Stimulated activated naive B cell treated with anti-CD40 and anti-IgM and Interleukin-4, amounts not matched to agents 10 μg/mL and 1 μg/mL and 100 μg/mL, for 72 hours (primary cell): ENCODE results near the gene TEX22.

Experiments used
- ATAC-seq, 2 donors: fragments of 150-1000 bp; cut with Tn5 transposase; replicated peaks; 2 replicates each; pipeline ENCODE4 v1.10.0; 2021; ENCODE audit warnings: moderate library complexity in 1 of 2
- DNase-seq: peaks from one replicate; pipeline ENCODE4 v3.0.0; 2021
- H3K27ac Mint-ChIP-seq: one replicate; pipeline ENCODE4 v1.8.0; 2022; ENCODE audit warnings: mild to moderate bottlenecking, mixed read lengths
- H3K27me3 Mint-ChIP-seq, 2 donors: one replicate each; pipeline ENCODE4 v1.8.0; 2022; ENCODE audit warnings: mixed read lengths in 2 of 2
- H3K36me3 Mint-ChIP-seq, 2 donors: one replicate each; pipeline ENCODE4 v1.8.0; 2022; ENCODE audit warnings: mixed read lengths in 2 of 2, mild to moderate bottlenecking in 1 of 2
- H3K4me1 Mint-ChIP-seq, 2 donors: one replicate each; pipeline ENCODE4 v1.8.0; 2022; ENCODE audit warnings: mixed read lengths in 2 of 2, mild to moderate bottlenecking in 1 of 2
- H3K4me3 Mint-ChIP-seq, 2 donors: one replicate each; pipeline ENCODE4 v1.8.0; 2022; ENCODE audit warnings: mild to moderate bottlenecking in 2 of 2, mixed read lengths in 2 of 2, moderate library complexity in 1 of 2
- H3K9me3 Mint-ChIP-seq, 2 donors: one replicate each; pipeline ENCODE4 v1.8.0; 2022; ENCODE audit warnings: mixed read lengths in 2 of 2, mild to moderate bottlenecking in 1 of 2

TEX22 gene

GRCh38 chr14:105398044-105398725 lies at the start of gene TEX22:
Gene TEX22 (plus strand): TSS chr14:105398538. CDS start chr14:105399341, 803 bp downstream.
- peak within 1 kb of the TSS; percentile 97 for H3K27ac Mint-ChIP-seq
- H3K4me3 Mint-ChIP-seq = peak within 1 kb of the TSS; percentile 89 to 95
- ATAC-seq (peak; percentile 88 to 91), DNase-seq (peak; percentile 88)
- no peaks in the 10 kb centered on the region for H3K27me3 Mint-ChIP-seq
- H3K36me3 Mint-ChIP-seq = peaks cover 27 to 39% of the 10 kb centered on the region in 2 donors
- peaks cover 18 to 41% of the 10 kb centered on the region in 2 donors for H3K4me1 Mint-ChIP-seq
- H3K9me3 Mint-ChIP-seq = no peaks in the 10 kb centered on the region

- DNase-seq (no peak), ATAC-seq (no peak)
- Mint-ChIP-seq H3K9me3 (peaks cover 0 to 1% of the 10 kb centered on the region in 2 donors), H3K4me1 (peaks cover 9 to 12% of the 10 kb centered on the region in 2 donors), H3K27ac (no peak overlapping the region), H3K27me3 (no peaks in the 10 kb centered on the region), H3K36me3 (peaks cover 5% of the 10 kb centered on the region in 2 donors), H3K4me3 (no peak overlapping the region)
These were observed 49.2 kb upstream of the TEX22 start for GRCh38 chr14:105348945-105349699.

GRCh38 chr14:105349992-105350391 lies 48.3 kb upstream of the TEX22 start:
- Mint-ChIP-seq H3K36me3 (peaks cover 5% of the 10 kb centered on the region in 2 donors), H3K27ac (no peak overlapping the region), H3K4me3 (no peak overlapping the region), H3K9me3 (peaks cover 0 to 1% of the 10 kb centered on the region in 2 donors), H3K4me1 (peaks cover 9 to 12% of the 10 kb centered on the region in 2 donors), H3K27me3 (no peaks in the 10 kb centered on the region)
- DNase-seq (no peak), ATAC-seq (no peak)

- H3K9me3 Mint-ChIP-seq = peaks cover 0 to under 1% of the 10 kb centered on the region in 2 donors
- no peaks in the 10 kb centered on the region for H3K27me3 Mint-ChIP-seq
- ATAC-seq = no peak
- peaks cover 6 to 7% of the 10 kb centered on the region in 2 donors for H3K36me3 Mint-ChIP-seq
- no peak overlapping the region for H3K27ac Mint-ChIP-seq
- peaks cover 9 to 12% of the 10 kb centered on the region in 2 donors for H3K4me1 Mint-ChIP-seq
- H3K4me3 Mint-ChIP-seq = no peak overlapping the region
- no peak for DNase-seq
These were observed 47.7 kb upstream of the TEX22 start for GRCh38 chr14:105350450-105351244.

GRCh38 chr14:105351410-105351809 lies 46.9 kb upstream of the TEX22 start:
- Mint-ChIP-seq H3K36me3 (peaks cover 7 to 11% of the 10 kb centered on the region in 2 donors), H3K9me3 (no peaks in the 10 kb centered on the region), H3K4me1 (peaks cover 8 to 12% of the 10 kb centered on the region in 2 donors), H3K27ac (no peak overlapping the region), H3K4me3 (no peak overlapping the region), H3K27me3 (no peaks in the 10 kb centered on the region)
- ATAC-seq = no peak
- no peak for DNase-seq

GRCh38 chr14:105351920-105352851 lies 46.2 kb upstream of the TEX22 start:
- Mint-ChIP-seq H3K36me3 (peaks cover 7 to 13% of the 10 kb centered on the region in 2 donors), H3K27me3 (no peaks in the 10 kb centered on the region), H3K4me3 (no peak overlapping the region), H3K9me3 (no peaks in the 10 kb centered on the region), H3K4me1 (peaks cover 5 to 7% of the 10 kb centered on the region in 2 donors), H3K27ac (peak overlapping the region; percentile 62)
- DNase-seq = peak; percentile 80
- ATAC-seq = peak; percentile 99

- Mint-ChIP-seq H3K9me3 (no peaks in the 10 kb centered on the region), H3K27me3 (no peaks in the 10 kb centered on the region), H3K36me3 (peaks cover 7 to 17% of the 10 kb centered on the region in 2 donors), H3K27ac (peak overlapping the region; percentile 20), H3K4me3 (no peak overlapping the region), H3K4me1 (peaks cover 5 to 7% of the 10 kb centered on the region in 2 donors)
- ATAC-seq (no peak), DNase-seq (no peak)
These were observed 45.2 kb upstream of the TEX22 start for GRCh38 chr14:105353136-105353535.

GRCh38 chr14:105354541-105354940 lies 43.8 kb upstream of the TEX22 start:
- Mint-ChIP-seq H3K36me3 (peaks cover 9 to 17% of the 10 kb centered on the region in 2 donors), H3K9me3 (no peaks in the 10 kb centered on the region), H3K4me1 (peaks cover 5 to 7% of the 10 kb centered on the region in 2 donors), H3K27me3 (no peaks in the 10 kb centered on the region), H3K4me3 (no peak overlapping the region), H3K27ac (no peak overlapping the region)
- no peak for DNase-seq
- no peak for ATAC-seq

GRCh38 chr14:105355049-105355575 lies 43.2 kb upstream of the TEX22 start:
- ATAC-seq (no peak), DNase-seq (no peak)
- Mint-ChIP-seq H3K36me3 (peaks cover 9 to 17% of the 10 kb centered on the region in 2 donors), H3K27me3 (no peaks in the 10 kb centered on the region), H3K4me3 (no peak overlapping the region), H3K9me3 (no peaks in the 10 kb centered on the region), H3K4me1 (peaks cover 5 to 7% of the 10 kb centered on the region in 2 donors), H3K27ac (no peak overlapping the region)

GRCh38 chr14:105355850-105356604 lies 42.3 kb upstream of the TEX22 start:
- no peaks in the 10 kb centered on the region for H3K9me3 Mint-ChIP-seq
- no peak overlapping the region for H3K4me3 Mint-ChIP-seq
- peaks cover 5 to 7% of the 10 kb centered on the region in 2 donors for H3K4me1 Mint-ChIP-seq
- ATAC-seq = no peak
- H3K36me3 Mint-ChIP-seq = peaks cover 9 to 17% of the 10 kb centered on the region in 2 donors
- peak overlapping the region; percentile 33 for H3K27ac Mint-ChIP-seq
- DNase-seq = no peak
- H3K27me3 Mint-ChIP-seq = no peaks in the 10 kb centered on the region

- Mint-ChIP-seq H3K4me3 (no peak overlapping the region), H3K27ac (peak overlapping the region; percentile 76), H3K36me3 (peaks cover 9 to 26% of the 10 kb centered on the region in 2 donors), H3K4me1 (peaks cover 5% of the 10 kb centered on the region in 2 donors), H3K27me3 (no peaks in the 10 kb centered on the region), H3K9me3 (no peaks in the 10 kb centered on the region)
- DNase-seq = no peak
- no peak for ATAC-seq
These were observed 41.4 kb upstream of the TEX22 start for GRCh38 chr14:105356927-105357326.

- Mint-ChIP-seq H3K4me1 (peaks cover 0 to 3% of the 10 kb centered on the region in 2 donors), H3K4me3 (no peak overlapping the region), H3K27ac (peak overlapping the region; percentile 76), H3K36me3 (peaks cover 10 to 28% of the 10 kb centered on the region in 2 donors), H3K27me3 (no peaks in the 10 kb centered on the region), H3K9me3 (no peaks in the 10 kb centered on the region)
- no peak for DNase-seq
- no peak for ATAC-seq
These were observed 40.7 kb upstream of the TEX22 start for GRCh38 chr14:105357626-105358025.
